SKM-1 treated with dmso at 0.1 percent for 144 hours (cell line): ENCODE results near the gene LARGE1.

ENCODE experiments used
- DNase-seq: peaks from one replicate; lab custom pipeline; 2025; ENCODE audit not compliant: unreplicated experiment; lab: John Stamatoyannopoulos, UW

Gene LARGE1

DNA sequence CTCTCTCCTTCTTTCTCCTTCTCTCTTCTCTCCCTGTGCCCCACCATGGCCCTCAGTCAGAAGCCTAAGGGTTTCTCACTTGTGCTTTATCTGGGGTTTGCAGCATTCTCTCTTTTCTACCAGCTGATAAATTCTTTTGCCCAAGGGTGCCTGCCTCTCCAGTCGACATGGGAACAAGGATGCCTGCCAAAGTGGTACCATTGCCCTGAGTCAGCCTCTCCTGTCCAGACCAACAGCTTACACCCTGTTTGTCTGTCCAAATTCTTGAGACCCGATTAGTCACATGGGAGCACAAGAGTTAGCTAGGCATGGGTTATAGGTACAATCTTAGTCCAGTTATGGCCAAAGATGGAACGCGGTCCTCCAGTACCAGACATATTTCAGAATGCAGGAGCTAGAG is 242.7 kb downstream of the LARGE1 start:
- no peak for DNase-seq

DNA sequence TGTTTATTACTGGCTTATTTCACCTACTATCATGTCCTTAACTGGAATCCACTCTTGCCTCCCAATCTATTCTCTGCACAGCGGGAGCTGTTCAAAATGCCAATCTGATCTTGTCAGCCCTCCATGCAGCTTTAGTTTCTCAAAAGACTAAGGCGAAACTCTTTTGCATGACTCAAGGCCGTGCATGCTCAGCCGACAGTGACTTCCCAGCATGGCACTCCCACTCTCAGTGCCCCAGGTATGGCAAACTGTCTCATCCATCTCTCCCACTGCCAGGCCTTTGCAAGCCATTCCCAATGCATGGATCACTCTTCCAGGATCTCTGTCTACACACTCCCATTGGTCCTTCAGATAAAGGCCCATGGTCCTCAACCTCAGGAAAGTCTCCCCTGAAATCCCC is 245.9 kb downstream of the LARGE1 start:
- no peak for DNase-seq

DNA sequence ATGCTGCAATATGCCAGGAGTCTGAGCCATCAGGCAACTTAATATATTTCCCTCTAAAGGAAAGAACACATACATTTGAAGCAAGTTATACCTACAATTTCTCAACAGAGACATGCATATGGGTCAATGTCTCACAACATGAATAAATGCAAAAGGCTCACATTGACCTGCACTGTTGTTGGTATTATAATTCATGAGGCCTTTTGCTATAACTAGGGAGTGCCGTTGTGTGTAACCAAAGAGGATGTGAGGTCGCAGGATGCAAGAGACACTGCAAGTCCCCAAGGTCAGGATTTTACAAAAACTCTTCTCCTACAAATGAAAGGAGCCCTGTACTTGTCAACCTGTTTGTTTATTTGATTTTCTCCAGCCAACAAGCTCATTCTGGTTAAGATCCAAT is 250.5 kb downstream of the LARGE1 start:
- no peak for DNase-seq

DNA sequence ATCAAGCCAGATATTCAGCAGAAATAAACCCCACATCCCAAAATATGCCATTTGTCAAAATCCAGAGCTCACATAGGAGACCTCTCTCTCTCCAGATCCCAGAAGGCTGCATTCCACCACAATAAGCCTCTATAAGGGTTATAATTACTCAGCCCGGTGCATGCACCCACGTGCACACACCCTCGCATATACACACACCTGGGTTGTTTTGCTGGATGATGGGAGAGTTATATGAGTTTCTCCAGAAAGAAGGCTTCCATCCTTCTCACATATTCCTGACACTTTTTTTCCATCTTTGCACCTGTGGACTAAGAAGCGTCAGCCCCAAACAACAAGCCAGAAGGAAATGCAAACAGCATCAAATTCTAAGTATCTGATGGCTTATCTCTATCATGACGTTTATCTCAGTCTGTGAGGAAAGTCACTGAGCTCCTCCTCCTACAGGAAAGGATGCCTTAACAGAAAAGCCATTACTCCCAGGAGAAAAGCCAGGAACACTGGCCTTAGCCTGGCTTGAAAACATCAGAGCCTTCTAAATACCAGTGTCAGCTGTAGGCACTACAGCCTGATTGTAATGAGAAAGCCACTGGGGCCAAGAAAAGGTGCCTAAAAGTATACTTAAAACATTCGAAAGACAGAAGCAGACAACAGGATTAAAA is 253.2 kb downstream of the LARGE1 start:
- DNase-seq: no peak

DNA sequence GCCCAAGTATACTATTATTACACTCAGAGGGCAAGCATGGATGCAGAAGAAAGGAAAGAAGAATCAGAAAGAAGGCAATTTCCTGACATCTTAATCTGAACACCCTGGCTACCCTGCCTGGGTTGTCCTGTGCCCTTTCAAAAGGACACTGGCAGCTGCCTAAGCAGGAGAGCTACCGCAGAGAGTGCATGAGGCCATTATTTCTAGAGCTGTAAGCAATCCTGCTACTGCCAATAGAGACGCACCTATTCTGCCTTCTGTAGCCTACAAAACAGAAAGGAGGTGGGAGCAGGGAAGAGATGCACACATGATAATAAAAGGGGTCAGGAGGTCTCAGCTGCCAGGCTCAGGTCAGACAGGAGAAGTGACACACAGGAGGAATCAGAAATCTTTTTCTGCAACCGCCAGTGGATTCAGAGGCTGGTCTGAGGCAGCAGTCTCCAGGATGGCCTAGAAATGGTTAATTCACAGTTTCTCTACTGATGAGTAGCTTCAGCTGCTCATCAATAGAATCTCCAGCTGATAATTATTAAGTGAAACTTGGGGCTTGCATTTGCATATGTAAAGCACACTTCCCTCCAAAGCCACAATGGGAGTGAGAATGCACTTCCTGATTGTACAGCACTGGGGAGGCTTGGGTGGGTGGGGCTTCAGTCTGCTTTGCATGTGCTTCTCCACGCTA is 253.9 kb downstream of the LARGE1 start:
- DNase-seq: no peak

DNA sequence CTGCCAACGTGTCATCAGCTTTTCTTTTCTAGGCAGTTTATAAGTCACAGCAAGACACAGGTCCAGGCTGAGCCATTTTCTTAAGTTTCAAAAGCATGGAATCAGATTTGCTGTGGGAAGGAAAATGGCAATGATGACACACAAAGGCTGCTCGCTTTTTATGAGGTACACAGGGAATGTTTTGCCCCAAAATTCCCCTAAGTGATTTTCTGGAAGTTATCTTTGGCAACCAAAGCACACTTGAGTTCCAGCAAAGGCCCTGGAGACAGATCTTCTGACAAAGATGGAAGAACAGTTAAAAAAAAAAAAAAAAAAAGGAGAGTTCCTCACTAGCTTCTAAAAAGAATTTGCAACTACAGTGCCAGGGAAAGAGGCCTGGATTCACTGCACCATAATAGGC is 260.8 kb downstream of the LARGE1 start:
- no peak for DNase-seq

DNA sequence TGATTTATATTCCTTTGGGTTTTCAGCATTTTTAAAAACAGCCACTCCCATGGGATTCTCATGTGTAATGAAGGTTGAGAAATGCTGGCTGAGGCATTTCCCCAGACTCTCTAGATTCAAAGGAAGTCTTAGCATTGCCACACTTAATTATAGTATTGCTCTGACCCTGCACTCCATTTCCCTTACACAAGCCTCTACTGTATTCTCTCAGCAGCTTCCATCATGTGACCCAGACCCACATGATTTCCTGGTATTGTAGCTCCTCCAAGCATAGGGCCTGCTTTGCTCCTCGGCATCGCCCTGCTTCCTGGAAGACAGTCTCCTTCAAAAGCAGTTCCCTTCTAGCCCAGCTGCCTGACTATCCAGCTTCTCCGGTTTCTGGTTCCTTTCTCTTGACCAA is 261.5 kb downstream of the LARGE1 start:
- no peak for DNase-seq

DNA sequence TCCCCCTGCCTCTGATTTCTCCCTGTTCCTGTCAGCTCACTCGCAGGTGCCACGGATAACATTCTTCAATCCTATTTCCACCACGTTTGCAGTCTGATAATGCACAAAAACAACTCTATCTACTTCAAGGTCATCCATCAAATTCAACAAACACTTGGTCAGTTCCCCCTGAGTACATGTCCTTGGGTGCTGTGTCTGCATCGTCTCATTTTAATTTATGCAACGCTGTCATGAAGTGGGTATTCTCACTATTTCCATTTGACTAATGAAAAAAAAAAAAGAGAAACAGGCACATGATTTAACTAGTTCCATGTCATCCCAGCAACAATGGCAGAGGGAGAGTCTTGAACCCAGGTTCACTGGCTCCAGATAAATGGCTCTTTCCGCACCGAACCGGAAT is 262.6 kb downstream of the LARGE1 start:
- DNase-seq: no peak

DNA sequence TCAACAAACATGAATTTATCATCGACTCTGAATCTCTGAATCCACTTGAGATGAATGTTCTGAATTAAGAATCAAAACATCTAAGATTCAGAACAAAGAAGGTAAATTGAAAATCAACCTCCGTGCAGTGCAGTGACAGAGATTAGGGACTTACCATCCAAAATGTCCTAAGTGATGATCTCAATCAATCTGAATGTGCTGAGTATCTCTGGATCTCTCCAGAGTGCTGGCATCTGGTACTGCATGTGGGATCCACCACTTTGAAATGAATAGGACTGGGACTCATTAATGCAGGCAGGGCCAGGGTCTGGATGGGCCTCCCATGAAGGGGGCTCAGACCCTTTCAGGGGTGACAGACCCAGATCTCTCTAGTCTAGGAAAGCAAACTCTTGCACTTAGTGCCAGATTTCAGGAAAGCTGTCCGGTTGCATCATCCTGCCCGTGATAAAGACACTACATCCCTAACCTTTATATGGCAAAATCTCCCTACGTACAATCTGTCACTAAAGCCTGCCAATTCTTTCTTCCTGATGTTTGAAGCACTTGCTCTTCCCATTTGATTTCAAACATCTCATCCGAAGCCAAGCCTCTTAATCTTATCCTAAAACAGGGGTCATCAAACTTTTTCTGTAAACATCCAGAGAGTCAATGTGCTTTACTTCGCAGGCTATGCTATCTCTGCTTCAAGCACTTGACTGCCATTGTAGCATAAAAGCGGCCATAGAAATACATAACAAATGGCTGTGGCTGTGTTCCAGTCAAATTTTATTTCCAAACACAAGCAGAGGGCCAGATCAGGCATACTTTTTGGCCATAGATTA is 263.3 kb downstream of the LARGE1 start:
- no peak for DNase-seq

DNA sequence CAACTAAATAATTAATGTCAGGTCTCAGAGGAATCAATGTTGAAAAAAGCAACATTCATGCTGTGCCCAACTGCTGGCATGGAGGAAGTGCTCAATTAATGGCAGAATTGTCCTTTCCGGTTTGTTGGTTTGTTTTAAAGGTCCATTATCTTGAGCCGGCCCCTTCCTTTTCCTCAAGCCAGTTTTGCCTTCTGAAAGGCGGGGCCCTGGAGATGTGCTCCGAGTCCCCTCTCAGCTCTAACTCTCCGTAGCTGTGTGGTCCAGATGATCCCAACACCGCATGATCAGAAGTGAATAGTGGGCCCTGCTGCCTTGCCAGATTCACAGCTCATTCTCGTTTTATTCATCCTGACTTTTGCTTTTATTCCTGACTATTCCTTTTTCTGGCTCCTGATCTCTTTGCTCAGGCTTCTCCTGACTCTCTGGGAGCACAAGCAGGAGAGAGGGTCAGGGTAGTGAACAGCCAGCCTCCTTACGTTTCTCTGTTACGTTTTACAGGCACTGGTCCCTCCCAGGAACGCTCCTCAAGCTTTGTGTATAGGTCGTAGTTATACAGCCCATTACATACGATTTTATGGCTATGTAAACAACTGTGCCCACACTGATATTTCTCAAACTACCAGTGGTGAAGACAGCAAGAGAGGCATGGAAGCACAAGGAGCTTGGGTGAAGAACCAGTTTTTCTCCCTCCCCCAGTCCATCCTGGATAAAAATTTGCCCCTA is 265.9 kb downstream of the LARGE1 start:
- no peak for DNase-seq

DNA sequence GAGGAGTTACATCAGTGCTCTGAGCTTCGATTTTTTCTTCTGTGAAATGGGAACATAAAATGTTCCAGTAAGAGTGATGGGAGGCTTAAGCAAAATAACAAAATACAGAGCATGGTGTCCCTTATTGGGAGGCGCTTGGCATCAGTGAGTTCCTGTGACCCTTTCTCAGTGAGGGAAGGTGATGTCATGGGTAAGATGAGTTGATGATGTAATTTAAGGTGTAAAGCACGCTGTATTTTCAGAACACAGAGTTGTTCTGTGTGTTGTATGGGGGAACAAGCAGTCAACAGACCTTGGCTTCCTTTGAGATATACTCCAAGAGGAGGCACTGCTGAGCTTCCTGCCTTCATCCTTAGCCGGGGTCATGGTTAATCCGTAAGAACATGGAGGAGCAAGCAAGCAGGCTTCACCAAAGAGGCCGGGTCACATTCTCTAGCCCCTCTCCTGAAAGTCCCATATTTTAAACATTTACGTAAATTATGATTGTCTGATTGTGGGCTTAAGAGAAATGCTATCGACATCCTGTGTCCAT is 266.7 kb downstream of the LARGE1 start:
- no peak for DNase-seq

DNA sequence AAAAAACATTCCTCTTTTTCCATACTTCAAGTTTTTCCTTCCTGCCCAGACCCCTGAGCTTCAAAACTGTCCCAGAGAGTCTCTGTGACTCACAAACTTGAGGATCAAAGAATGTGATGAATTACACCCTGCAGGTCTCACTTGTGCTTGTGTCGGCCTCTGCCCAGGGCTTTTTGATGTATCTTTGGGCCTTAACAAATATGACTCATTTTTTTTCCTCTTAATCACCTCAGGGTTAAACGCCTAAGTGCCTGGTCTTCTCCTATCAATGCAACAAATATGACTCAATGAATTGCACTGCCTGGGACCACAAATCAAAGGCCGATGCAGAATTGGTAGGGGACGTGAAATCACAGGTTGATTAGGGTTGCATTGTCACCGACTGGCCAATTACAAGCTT is 267.7 kb downstream of the LARGE1 start:
- no peak for DNase-seq

DNA sequence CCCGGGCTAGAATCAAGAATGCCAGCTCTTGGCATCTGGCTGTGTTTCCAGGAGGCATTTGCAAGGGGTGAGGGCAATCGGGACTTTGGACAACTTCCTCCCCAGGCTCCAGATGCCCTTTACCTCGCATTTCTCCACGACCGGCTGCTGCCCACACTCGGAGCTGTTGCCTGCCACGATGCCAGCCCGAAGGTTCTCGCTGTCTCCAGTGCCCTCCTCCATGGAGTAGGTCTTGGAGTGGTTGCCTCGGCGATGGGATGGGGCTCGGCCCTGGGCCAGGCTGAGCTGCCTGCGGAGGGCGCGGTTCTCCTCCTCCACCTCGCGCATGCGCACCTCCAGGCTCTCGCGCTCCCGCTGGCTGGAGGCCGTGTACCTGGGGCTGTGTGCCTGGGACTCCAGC is 270.0 kb downstream of the LARGE1 start:
- no peak for DNase-seq

DNA sequence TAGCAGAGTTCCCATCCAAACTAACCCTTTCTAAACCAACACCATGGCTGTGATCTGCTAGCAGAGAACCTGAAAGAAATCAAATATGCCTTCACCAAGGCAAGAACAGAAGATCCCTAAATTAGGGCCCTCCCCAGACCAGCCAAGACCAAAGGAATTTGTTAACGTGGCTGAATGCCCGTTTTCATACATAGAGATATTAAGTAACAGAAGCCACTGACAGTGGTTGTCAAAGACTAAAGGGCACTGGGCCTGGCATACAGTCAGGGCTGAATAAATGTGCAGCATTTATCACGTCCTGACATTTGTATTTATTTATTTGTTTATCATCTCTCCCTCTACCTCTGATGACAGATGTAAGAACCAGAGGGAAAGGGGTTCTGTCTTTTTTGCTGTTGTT is 271.8 kb downstream of the LARGE1 start:
- DNase-seq: no peak

DNA sequence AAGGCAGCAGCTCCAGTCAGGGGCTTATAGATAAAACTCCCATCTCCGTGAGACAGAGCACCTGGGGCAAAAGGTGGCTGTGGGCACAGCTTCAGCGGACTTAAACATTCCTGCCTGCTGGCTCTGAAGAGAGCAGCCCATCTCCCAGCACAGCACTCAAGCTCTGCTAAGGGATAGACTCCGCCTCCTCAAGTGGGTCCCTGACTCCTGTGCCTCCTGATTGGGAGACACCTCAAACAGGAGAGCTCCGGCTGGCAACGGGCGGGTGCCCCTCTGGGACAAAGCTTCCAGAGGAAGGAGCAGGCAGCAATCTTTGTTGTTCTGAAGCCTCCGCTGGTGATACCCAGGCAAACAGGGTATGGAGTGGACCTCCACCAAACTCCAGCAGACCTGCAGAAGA is 279.4 kb downstream of the LARGE1 start:
- no peak for DNase-seq

DNA sequence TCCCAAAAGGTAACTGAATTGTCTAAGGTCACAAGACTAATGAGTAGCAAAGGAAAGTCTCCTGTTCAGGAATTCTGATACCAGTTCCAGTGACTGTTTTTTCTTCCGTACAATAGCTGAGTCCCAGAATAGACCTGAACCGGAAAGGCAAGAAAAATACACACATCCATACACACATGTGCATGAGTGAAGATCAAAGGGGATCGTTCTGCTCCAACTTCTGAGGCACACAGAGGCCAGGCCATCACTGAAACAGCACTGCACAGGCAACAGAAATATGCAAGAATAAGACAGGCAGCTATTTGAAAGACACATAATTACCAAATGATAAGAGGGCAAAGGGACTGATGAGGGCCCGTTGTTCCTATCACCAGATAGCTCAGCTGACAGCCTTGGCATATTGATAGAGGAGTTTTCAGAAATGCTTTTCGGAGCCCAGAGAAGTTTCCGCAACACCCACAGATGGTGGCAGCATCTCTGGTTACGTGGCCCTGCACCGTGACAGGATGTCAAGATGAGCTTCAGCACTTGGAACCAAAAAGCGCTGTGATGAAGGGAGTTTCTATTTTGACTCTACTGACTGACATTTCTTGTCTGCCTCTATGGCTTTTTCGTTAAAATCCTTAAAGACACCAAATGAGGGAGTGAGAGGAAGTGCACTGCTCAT is 280.6 kb downstream of the LARGE1 start:
- no peak for DNase-seq

DNA sequence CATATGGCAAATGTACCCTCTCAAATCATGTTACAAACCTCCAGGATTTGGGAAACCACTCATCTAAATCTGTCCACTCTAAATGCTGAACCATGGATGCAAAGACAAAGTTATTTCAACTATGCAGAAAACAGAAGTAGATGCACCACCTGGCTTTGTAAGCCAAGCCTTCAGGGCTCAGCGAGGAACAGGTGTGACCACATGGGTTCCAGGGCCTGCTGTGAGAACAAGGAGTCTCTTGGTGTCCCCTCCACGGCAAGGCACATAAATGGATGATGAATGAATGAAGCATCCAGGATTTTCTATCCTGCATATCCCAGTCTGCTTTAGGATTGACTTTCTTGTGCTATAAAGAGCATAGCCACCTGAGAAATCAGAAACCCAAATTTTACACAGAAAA is 284.5 kb downstream of the LARGE1 start:
- no peak for DNase-seq

DNA sequence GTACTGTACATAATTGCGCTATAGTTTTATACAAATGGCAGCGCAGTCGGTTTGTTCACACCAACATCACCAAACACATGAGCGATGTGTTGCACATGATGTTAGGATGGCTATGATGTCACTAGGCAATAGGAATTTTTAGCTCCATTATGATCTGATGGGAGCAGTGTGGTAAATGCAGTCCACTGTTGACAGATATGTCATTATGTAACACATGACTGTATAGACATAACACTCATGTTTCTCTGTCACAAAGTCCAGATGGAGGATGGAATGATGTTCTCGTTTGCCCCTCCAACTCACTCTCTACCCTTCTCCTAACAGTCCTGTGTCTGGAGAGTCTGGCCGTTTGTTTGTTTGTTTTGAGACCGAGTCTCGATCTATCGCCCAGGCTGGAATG is 288.5 kb downstream of the LARGE1 start:
- DNase-seq: no peak

DNA sequence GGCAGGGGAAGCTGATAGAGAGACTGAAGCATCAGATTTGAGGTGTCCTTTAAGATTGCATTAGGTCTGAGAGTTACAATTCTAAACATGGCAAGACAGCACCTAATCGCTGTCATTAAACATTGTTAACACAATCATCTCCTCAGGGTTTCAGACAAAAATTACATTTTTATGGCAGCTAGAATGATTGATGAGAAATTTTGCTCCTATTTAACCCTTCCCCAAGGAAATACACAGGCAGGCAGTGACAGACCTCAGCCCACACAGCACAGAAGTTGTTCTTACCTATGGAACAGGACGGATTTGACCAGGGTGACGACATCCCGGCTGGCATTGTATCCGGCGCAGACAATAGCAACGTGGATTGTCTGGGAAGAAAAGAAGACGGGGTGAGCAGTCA is 294.3 kb downstream of the LARGE1 start:
- DNase-seq: no peak

DNA sequence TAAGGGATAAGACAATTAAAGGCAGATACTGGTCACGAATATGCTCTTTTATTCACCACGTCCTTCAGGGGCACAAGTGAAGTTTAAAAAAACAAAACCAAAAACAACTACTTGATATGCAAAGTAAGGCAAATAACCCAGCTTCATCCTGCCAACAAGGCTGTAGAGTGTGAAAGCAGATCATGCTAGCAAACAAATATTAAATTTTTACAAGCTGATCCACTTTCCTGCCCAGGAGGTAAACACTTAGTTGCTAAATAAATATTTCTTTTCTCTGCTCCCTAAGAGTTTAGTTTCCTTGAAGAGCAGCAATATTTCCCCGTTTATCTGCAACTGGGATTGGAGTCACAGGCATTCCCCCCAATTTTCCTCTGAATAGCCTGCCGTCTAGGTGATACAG is 300.2 kb downstream of the LARGE1 start:
- DNase-seq: no peak

DNA sequence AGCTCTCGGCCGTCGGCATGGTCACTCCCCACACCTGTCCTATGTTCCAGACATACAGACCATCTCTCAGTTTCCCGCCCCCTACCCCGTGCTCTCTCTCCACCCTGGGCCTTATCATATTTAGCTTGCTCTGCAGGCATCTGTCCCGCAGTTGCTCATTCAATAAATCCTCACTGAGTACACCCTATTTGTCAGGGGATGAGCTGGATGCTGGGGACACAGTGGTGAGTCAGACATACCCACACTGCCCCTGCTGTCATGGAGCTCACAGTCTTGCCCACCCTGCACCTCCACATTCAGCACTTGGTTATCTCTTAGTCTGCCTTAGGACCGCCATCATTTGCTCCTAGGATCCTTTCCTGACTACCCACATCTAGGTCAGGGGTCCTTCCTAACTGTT is 313.8 kb downstream of the LARGE1 start:
- DNase-seq: no peak
